GM18499 (cell line): ENCODE data around the gene PCSK5.
"Not testable (repeated sequence)": the region's sequence is repeated elsewhere in the genome, so short reads cannot be mapped to it uniquely, and the experiment has no call there.

Experiments
- ATAC-seq: cut with Tn5 transposase; IDR thresholded peaks from one replicate; pipeline ENCODE4 v1.9.1; 2021; ENCODE audit warnings: moderate number of reproducible peaks; ENCODE audit not compliant: insufficient read depth, unreplicated experiment

The PCSK5 gene

DNA sequence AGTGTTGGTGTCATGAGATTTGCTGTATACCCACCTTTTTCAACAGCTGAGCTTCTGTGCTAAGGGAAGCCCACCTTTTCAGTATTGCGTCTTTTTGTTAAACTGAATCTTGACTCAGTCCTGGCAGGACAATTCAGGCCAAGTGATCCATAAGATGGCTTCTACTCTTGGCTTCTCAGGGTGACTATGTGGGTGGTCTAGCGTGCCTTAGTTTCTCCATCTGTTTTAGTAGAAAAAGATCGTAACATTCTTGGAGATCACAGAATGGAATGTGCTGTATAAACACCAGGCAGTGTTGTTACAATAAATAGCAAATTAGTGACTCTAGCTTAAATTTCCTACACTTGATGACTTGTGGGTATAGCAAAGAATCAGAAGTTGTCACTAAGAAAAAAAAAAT lies 66.6 kb downstream of the PCSK5 start:
- ATAC-seq = no peak

DNA sequence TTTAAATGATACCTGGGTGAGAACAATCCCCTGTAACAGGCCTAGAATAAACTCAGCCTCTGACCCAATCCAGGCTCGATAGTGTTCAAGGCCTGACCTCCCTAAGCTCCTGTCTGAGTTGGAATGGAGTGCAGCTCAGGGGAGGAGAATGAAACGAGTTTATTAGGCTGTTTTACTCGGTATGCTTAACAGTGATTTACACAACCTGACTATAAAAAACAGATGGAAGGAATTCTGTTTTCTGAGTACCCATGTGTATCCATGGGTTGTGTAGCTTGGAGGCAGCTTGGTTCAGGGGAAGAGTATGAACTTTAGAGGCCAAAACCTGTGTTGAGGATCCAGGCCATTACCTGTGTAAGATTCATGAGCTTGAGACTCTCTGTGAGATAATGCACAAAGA lies 67.8 kb downstream of the PCSK5 start:
- ATAC-seq = no peak

GRCh38 chr9:75960551-75960950 lies 70.1 kb downstream of the PCSK5 start:
- no peak for ATAC-seq

GRCh38 chr9:75962013-75962661 lies 71.7 kb downstream of the PCSK5 start:
- ATAC-seq = no peak

- no peak for ATAC-seq
These were observed 72.2 kb downstream of the PCSK5 start for GRCh38 chr9:75962662-75963036.

GRCh38 chr9:75963321-75963720 lies 72.8 kb downstream of the PCSK5 start:
- not testable (repeated sequence) for ATAC-seq

- no peak for ATAC-seq
These were observed 74.0 kb downstream of the PCSK5 start for GRCh38 chr9:75964427-75964826.

DNA sequence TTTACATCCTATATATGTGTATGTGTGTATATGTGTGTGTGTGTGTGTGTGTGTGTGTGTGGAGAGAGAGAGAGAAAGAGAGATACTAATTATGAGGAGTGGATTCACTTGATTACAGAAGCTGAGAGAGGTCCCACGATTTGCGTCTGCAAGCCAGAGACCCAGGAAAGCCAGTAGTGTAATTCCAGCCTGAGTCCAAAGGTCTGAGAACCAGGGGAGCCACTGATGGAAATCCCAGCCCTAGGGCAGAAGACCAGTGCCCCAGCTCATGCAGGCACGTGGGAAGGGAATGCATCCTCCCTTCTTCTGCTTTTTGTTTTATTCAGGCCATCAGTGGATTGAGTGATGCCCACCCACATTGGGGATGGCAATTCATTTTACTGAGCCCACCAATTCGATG lies 74.8 kb downstream of the PCSK5 start:
- ATAC-seq = no peak

- ATAC-seq = no peak
These were observed 77.1 kb downstream of the PCSK5 start for GRCh38 chr9:75967556-75967955.

DNA sequence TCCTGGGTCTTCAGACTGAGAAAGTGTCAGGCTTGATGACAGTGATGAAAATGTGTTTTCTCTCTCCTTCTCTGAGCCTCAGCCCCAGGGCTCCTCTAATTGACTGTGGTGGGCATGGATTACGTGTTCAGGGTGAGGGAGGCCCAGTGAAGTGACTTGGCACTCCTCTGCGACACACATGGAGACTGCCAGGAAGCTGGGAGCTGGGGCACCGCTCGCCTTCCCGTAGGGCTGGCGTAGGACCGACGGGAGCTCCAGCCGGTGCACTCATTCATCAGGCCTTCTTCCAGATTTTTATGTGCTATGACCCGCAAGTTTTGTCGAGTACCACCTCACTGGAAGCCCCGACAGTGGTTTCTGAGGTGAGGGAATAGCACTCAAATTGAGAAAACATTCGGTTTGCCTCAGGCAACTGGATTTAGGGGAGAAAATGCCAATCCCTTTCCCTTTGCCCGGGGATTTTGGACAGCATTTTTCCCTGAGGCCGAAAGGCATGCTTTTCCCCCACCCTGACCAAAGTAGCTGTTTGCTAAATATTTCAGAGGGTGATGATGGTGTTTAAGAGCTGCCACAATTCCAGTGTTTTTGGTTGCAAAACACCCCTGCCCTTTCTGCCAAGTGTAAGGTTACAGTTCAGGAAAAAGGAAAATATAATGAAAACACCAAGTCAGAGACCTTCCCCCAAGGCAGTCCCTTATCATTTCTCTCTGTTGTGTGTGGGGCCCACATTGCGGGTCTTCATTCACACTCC lies 83.7 kb downstream of the PCSK5 start:
- ATAC-seq = no peak

- no peak for ATAC-seq
These were observed 84.6 kb downstream of the PCSK5 start for GRCh38 chr9:75975071-75975470.

DNA sequence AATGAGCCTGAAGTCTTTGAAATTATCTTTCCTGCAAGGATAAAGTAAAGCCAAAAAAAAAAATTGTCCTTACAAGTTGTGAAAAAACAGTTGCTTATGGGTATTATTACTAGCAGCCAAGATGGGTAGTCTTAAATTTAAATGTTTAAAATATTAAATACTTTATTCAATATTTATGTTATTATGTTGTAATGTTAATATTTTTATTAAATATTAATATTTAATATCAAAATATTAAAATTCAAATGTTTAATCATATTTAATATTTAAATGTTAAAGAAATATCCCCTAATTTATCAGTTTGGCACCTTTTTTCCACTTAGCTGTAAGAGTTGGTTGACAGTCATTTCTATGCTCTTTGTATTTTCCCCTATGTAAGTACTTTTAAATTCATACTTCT lies 86.1 kb downstream of the PCSK5 start:
- no peak for ATAC-seq

DNA sequence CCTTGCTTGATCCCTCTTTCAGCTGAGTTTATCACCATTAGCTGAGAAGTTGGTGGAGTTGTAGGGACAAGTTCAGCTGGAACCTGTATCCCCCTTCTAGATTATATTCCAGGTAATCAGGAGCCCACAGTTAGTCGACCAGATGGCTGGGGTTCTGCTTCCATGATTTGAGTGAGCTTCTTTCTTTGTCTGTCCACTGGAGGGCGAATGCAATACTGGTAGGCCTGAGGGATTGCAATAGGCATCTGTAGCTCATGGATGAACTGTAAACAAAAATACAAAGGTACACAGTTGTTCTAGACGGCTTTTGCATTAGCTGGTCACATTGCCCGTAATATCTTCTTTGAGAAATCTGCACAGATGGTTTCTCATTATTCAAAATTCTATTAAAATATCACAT lies 88.9 kb downstream of the PCSK5 start:
- ATAC-seq = no peak

- no peak for ATAC-seq
These were observed 93.0 kb downstream of the PCSK5 start for GRCh38 chr9:75983319-75984045.

- ATAC-seq = no peak
These were observed 95.0 kb downstream of the PCSK5 start for GRCh38 chr9:75985515-75985914.

GRCh38 chr9:75988663-75989062 lies 98.2 kb downstream of the PCSK5 start:
- ATAC-seq = no peak

- ATAC-seq = no peak
These were observed 99.7 kb downstream of the PCSK5 start for GRCh38 chr9:75990156-75990555.

- ATAC-seq = no peak
These were observed 100.3 kb downstream of the PCSK5 start for GRCh38 chr9:75990576-75991304.

DNA sequence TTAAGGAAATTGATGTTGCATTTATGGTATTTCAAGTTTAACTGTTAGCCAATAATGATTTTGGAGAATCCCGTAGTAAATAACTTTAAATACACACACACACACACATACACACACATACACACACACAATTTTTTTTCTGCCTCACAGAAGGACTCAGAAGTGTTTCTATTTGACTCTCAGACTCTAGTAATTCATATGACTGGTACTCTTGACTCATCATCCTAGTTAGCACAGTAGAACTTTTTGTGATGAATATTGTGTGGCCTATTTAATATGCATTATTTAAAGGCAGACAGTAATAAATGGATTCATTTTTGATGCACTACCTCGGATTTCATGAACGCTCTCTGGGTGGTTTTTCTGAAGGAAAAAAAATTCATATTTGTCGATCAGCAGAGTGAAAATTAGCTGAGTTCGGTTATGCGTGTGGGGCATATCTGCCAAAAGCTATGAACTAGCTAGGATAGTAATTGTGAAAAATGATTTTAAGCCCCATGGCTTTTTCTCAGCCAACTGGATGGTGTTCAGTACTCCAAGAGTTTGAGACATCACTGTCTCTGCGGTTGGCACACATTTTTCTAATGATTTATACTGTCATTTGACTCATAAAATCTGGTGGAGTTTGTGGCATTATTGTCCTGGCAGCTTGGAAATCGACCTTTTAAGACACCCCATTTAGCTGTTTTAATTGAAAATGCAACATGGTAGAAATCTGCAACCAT lies 102.2 kb downstream of the PCSK5 start:
- no peak for ATAC-seq

DNA sequence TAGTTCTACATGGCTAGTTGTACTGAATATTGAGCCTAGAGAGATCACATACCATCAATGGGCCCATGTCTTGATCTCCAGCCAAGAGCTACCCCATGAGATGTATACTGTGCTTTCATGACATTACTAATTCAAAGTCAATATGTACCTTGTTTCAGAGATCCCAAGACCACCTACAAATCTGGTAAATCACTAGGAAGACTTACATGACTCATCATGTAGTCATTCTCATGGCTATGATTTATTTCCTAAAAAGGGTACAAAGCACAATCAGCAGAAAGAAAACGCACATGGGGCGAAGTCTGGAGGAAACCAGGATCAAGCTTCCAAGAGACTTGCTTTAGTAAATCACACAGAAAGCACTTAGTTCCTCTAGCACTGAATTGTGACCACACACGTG lies 103.0 kb downstream of the PCSK5 start:
- no peak for ATAC-seq
